ENCODE measurements around the gene DNAJC17.

DNAJC17 gene

GRCh38 chr15:40806672-40807027 is 623 bp downstream of the DNAJC17 start:
- peak overlapping the region; percentile 87 to 98 for H3K27ac ChIP-seq
- H3K27me3 ChIP-seq = no peaks in the 10 kb centered on the region
- H3K4me1 ChIP-seq = peaks cover 0 to 29% (median 16%) of the 10 kb centered on the region in 4 donors
- H3K36me3 ChIP-seq = peaks cover 0 to 23% (median 7%) of the 10 kb centered on the region in 3 donors
- intact Hi-C loops (cut with DNase I; ENCODE audit: low total_unique reads) = loop anchor here (10.0 kb wide), 1 partner anchor 858 kb away; the partner anchor contains the start of gene MGA
- H3K9me3 ChIP-seq = no peaks in the 10 kb centered on the region
- no peak for DNase-seq
- TF ChIP-seq, protein P1, sequence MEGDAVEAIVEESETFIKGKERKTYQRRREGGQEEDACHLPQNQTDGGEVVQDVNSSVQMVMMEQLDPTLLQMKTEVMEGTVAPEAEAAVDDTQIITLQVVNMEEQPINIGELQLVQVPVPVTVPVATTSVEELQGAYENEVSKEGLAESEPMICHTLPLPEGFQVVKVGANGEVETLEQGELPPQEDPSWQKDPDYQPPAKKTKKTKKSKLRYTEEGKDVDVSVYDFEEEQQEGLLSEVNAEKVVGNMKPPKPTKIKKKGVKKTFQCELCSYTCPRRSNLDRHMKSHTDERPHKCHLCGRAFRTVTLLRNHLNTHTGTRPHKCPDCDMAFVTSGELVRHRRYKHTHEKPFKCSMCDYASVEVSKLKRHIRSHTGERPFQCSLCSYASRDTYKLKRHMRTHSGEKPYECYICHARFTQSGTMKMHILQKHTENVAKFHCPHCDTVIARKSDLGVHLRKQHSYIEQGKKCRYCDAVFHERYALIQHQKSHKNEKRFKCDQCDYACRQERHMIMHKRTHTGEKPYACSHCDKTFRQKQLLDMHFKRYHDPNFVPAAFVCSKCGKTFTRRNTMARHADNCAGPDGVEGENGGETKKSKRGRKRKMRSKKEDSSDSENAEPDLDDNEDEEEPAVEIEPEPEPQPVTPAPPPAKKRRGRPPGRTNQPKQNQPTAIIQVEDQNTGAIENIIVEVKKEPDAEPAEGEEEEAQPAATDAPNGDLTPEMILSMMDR (IDR thresholded peaks at IDR 0.05) = no peak
- peak overlapping the region; percentile 69 to 96 for H3K4me3 ChIP-seq

GRCh38 chr15:40803688-40804087 is 3.6 kb downstream of the DNAJC17 start:
- peaks cover 0 to 10% (median 2%) of the 10 kb centered on the region in 3 donors for H3K36me3 ChIP-seq
- TF ChIP-seq, protein P1 (IDR thresholded peaks at IDR 0.05) = no peak
- no peaks in the 10 kb centered on the region for H3K27me3 ChIP-seq
- peaks cover 0 to 29% (median 14%) of the 10 kb centered on the region in 4 donors for H3K4me1 ChIP-seq
- intact Hi-C loops (cut with DNase I; ENCODE audit: low total_unique reads) = loop anchor here (2.0 to 10.0 kb wide), 2 partner anchors 37 to 861 kb away; partner anchors contain the start of gene MGA
- H3K9me3 ChIP-seq = no peaks in the 10 kb centered on the region
- no peak for DNase-seq
- no peak overlapping the region for H3K4me3 ChIP-seq
- no peak overlapping the region for H3K27ac ChIP-seq

DNA sequence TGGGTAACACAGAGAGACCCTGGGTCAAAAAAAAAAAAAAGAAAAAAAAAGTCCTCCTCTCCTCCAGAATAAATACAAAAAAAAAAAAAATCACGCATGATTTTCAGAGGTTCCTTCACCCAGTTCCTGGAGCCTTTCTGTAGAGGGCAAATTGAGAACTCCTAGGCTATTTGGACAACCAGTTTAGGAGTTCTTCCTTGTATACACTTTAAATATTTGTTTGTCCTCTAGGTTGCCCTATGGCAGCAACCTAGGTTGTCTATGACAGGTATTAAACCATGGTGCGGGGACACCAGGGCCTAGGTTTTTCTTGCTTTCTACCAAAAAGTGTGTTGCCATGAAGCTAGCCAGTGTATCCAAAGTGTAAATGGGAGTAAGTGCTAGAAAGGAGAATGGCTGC is 4.2 kb downstream of the DNAJC17 start:
- intact Hi-C loops (cut with DNase I; ENCODE audit: low total_unique reads) = loop anchor here (2.0 to 10.0 kb wide), 2 partner anchors 38 to 862 kb away; partner anchors contain the start of gene MGA
- H3K27me3 ChIP-seq = no peaks in the 10 kb centered on the region
- H3K36me3 ChIP-seq = peaks cover 0 to 13% (median 6%) of the 10 kb centered on the region in 3 donors
- peaks cover 0 to 26% (median 11%) of the 10 kb centered on the region in 4 donors for H3K4me1 ChIP-seq
- no peaks in the 10 kb centered on the region for H3K9me3 ChIP-seq
- no peak for DNase-seq
- no peak overlapping the region for H3K4me3 ChIP-seq
- H3K27ac ChIP-seq = no peak overlapping the region
- TF ChIP-seq, protein P1 (IDR thresholded peaks at IDR 0.05) = no peak

GRCh38 chr15:40799523-40799922 is 7.8 kb downstream of the DNAJC17 start:
- Histone ChIP-seq H3K36me3 (peaks cover 0 to 13% (median 6%) of the 10 kb centered on the region in 3 donors), H3K27ac (no peak overlapping the region), H3K27me3 (no peaks in the 10 kb centered on the region), H3K4me1 (peaks cover 0 to 9% (median under 1%) of the 10 kb centered on the region in 4 donors), H3K9me3 (no peaks in the 10 kb centered on the region), H3K4me3 (no peak overlapping the region)
- no peak for DNase-seq
- TF ChIP-seq, protein P1 (IDR thresholded peaks at IDR 0.05) = no peak
- intact Hi-C loops (cut with DNase I; ENCODE audit: low total_unique reads) = no loop called here

GRCh38 chr15:40796512-40796911 is 10.8 kb downstream of the DNAJC17 start:
- no peaks in the 10 kb centered on the region for H3K9me3 ChIP-seq
- TF ChIP-seq, protein P1 (IDR thresholded peaks at IDR 0.05) = no peak
- no peak for DNase-seq
- intact Hi-C loops (cut with DNase I; ENCODE audit: low total_unique reads) = no loop called here
- peaks cover 6 to 25% (median 6%) of the 10 kb centered on the region in 3 donors for H3K36me3 ChIP-seq
- H3K27ac ChIP-seq = no peak overlapping the region
- no peaks in the 10 kb centered on the region for H3K27me3 ChIP-seq
- H3K4me3 ChIP-seq = no peak overlapping the region
- H3K4me1 ChIP-seq = peaks cover 0 to 3% (median 0%) of the 10 kb centered on the region in 4 donors

Measured in tibial artery (tissue), 4 donors.